H1 (cell line): ENCODE data around the gene SLC37A3. TPM values are rescaled to one million over a fixed set of nuclear protein-coding genes. Genes with fewer than 3 reads are reported as not detected.

ENCODE experiments used
- CTCF ChIA-PET: fragments of 300-600 bp; sonication (Branson Sonifier 250); formaldehyde crosslinking; loops from one replicate; lab custom pipeline; 2021; ENCODE audit not compliant: partially characterized antibody; lab: Charles Lee
- POLR2A ChIA-PET: fragments of 300-600 bp; sonication (Branson Sonifier 250); formaldehyde crosslinking; loops from one replicate; lab custom pipeline; 2021; ENCODE audit warnings: inconsistent platforms; ENCODE audit not compliant: partially characterized antibody; lab: Charles Lee
- DNase-seq, 2 experiments: peaks; one replicate each; pipeline versions ENCODE4 v3.0.0 to v3.0.0-alpha.2; 2010 to 2022; ENCODE audit warnings: low spot score in 2 of 2, low read depth in 1 of 2, mixed read lengths in 1 of 2
- FAIRE-seq: peaks from 2 replicates; lab custom pipeline; 2011; peaks lifted over from hg19 to GRCh38; lab: Jason Lieb, UNC
- H2AFZ ChIP-seq: 2 replicates; pipeline ENCODE4 v1.8.1; 2012; ENCODE audit warnings: low read length, inconsistent platforms
- H2AK5ac ChIP-seq: 2 replicates; pipeline ENCODE4 v1.6.1; 2013; ENCODE audit warnings: low read depth, low read length
- H2BK120ac ChIP-seq: replicated peaks from 2 replicates; pipeline ENCODE3; 2013; ENCODE audit warnings: low read depth, low read length, inconsistent platforms
- H2BK12ac ChIP-seq: 2 replicates; pipeline ENCODE4 v1.6.1; 2013; ENCODE audit warnings: low read depth, low read length
- H2BK15ac ChIP-seq: 2 replicates; pipeline ENCODE4 v1.6.1; 2013; ENCODE audit warnings: low read length
- H2BK20ac ChIP-seq: 2 replicates; pipeline ENCODE4 v1.6.1; 2013; ENCODE audit warnings: low read length
- H2BK5ac ChIP-seq: 2 replicates; pipeline ENCODE4 v1.6.1; 2013; ENCODE audit warnings: low read depth, low read length
- H3K14ac ChIP-seq: 2 replicates; pipeline ENCODE4 v1.6.1; 2013; ENCODE audit warnings: inconsistent platforms; ENCODE audit not compliant: insufficient read length
- H3K18ac ChIP-seq: 2 replicates; pipeline ENCODE4 v1.6.1; 2013; ENCODE audit warnings: low read length; ENCODE audit errors: extremely low read depth
- H3K23ac ChIP-seq: 2 replicates; pipeline ENCODE4 v1.6.1; 2013; ENCODE audit warnings: inconsistent platforms; ENCODE audit not compliant: insufficient read length
- H3K23me2 ChIP-seq: 2 replicates; pipeline ENCODE4 v1.6.1; 2013; ENCODE audit warnings: low read depth, low read length
- H3K27ac ChIP-seq: 2 replicates; pipeline ENCODE4 v1.6.1; 2011; ENCODE audit warnings: low read depth, low read length, inconsistent platforms
- H3K27me3 ChIP-seq, 4 experiments: replicated peaks in 1 of 4; 1 replicate in 1 of 4; 2 replicates in 3 of 4; pipeline versions ENCODE4 v1.6.1 to v1.8.1; 2011 to 2013; ENCODE audit warnings: low read length in 3 of 4, mild to moderate bottlenecking in 3 of 4, inconsistent platforms in 2 of 4, mixed read lengths in 2 of 4, moderate library complexity in 1 of 4; ENCODE audit not compliant: control insufficient read depth in 3 of 4, insufficient read depth in 3 of 4; ENCODE audit errors: extremely low read depth in 1 of 4
- H3K36me3 ChIP-seq, 4 experiments: 2 replicates each; pipeline versions ENCODE4 v1.6.1 to v1.8.1; 2011 to 2013; ENCODE audit warnings: mild to moderate bottlenecking in 4 of 4, low read length in 3 of 4, moderate library complexity in 2 of 4, control low read depth in 1 of 4, inconsistent platforms in 1 of 4; ENCODE audit not compliant: insufficient read depth in 4 of 4, control insufficient read depth in 2 of 4
- H3K4ac ChIP-seq: replicated peaks from 2 replicates; pipeline ENCODE3; 2013; ENCODE audit warnings: low read length, low read depth, mixed read lengths, inconsistent platforms; ENCODE audit not compliant: insufficient read length
- H3K4me1 ChIP-seq, 4 experiments: replicated peaks in 1 of 4; 1 replicate in 1 of 4; 2 replicates in 3 of 4; pipeline versions ENCODE4 v1.6.1 to v1.8.1; 2011 to 2013; ENCODE audit warnings: low read length in 3 of 4, inconsistent platforms in 2 of 4, mixed read lengths in 1 of 4; ENCODE audit not compliant: insufficient read depth in 4 of 4, control insufficient read depth in 3 of 4
- H3K4me2 ChIP-seq, 2 experiments: 2 replicates each; pipeline versions ENCODE4 v1.6.1 to v1.8.1; 2011 to 2013; ENCODE audit warnings: low read depth in 2 of 2, low read length in 2 of 2, control low read depth in 1 of 2, inconsistent platforms in 1 of 2, mild to moderate bottlenecking in 1 of 2; ENCODE audit not compliant: insufficient read depth in 1 of 2
- H3K4me3 ChIP-seq, 4 experiments: fragments of 200-600, 300-600 bp in 1 of 4; sonication (generic), shearing (Covaris generic), sonication (Bioruptor Twin) in 1 of 4; 2 replicates each; pipeline versions ENCODE4 v1.5.1 to v1.8.1; 2011 to 2016; ENCODE audit warnings: low read length in 4 of 4, low read depth in 3 of 4, control low read depth in 2 of 4, inconsistent platforms in 2 of 4, mild to moderate bottlenecking in 2 of 4, mixed read lengths in 1 of 4, moderate library complexity in 1 of 4; ENCODE audit not compliant: insufficient read depth in 2 of 4; ENCODE audit errors: extremely low read depth in 1 of 4
- H3K56ac ChIP-seq: replicated peaks from 2 replicates; pipeline ENCODE3; 2013; ENCODE audit warnings: low read depth, mild to moderate bottlenecking, mixed read lengths, low read length, inconsistent platforms; ENCODE audit not compliant: insufficient read length
- H3K79me1 ChIP-seq: 2 replicates; pipeline ENCODE4 v1.6.1; 2013; ENCODE audit warnings: low read depth, low read length, control low read depth
- H3K79me2 ChIP-seq, 2 experiments: 2 replicates each; pipeline versions ENCODE4 v1.6.1 to v1.8.1; 2012 to 2013; ENCODE audit warnings: low read length in 2 of 2, mild to moderate bottlenecking in 2 of 2, inconsistent platforms in 1 of 2; ENCODE audit not compliant: insufficient read depth in 2 of 2, control insufficient read depth in 1 of 2
- H3K9ac ChIP-seq, 4 experiments: replicated peaks in 1 of 4; 1 replicate in 1 of 4; 2 replicates in 3 of 4; pipeline versions ENCODE4 v1.6.1 to v1.8.1; 2011 to 2013; ENCODE audit warnings: low read depth in 3 of 4, low read length in 3 of 4, control low read depth in 2 of 4, mild to moderate bottlenecking in 2 of 4, moderate library complexity in 2 of 4, inconsistent platforms in 1 of 4; ENCODE audit errors: extremely low read depth in 1 of 4
- H3K9me3 ChIP-seq, 2 experiments: 2 replicates each; pipeline versions ENCODE4 v1.6.1 to v1.8.1; 2012 to 2013; ENCODE audit warnings: mild to moderate bottlenecking in 2 of 2, moderate library complexity in 2 of 2, control low read depth in 1 of 2, inconsistent platforms in 1 of 2, low read depth in 1 of 2, low read length in 1 of 2, mixed read lengths in 1 of 2; ENCODE audit not compliant: insufficient read depth in 2 of 2
- H4K20me1 ChIP-seq, 2 experiments: replicated peaks in 1 of 2; 2 replicates each; pipeline versions ENCODE3 to v1.8.1; 2011 to 2013; ENCODE audit warnings: inconsistent platforms in 2 of 2, low read length in 2 of 2, mild to moderate bottlenecking in 1 of 2; ENCODE audit not compliant: insufficient read depth in 2 of 2, control insufficient read depth in 1 of 2
- H4K5ac ChIP-seq: 2 replicates; pipeline ENCODE4 v1.6.1; 2013; ENCODE audit warnings: low read length, low read depth, mixed read lengths, inconsistent platforms; ENCODE audit not compliant: insufficient read length
- H4K8ac ChIP-seq: 2 replicates; pipeline ENCODE4 v1.8.0; 2013; ENCODE audit warnings: mild to moderate bottlenecking, moderate library complexity, low read length, inconsistent platforms; ENCODE audit not compliant: insufficient read depth; ENCODE audit errors: extremely low read depth
- H4K91ac ChIP-seq: replicated peaks from 2 replicates; pipeline ENCODE3; 2013; ENCODE audit warnings: low read length, mixed read lengths, inconsistent platforms; ENCODE audit not compliant: insufficient read length
- CHD2 ChIP-seq: IDR thresholded peaks from 2 replicates; pipeline ENCODE4 v1.6.1; 2012; ENCODE audit warnings: low read length, improper control_type of control experiment
- CTBP2 ChIP-seq: IDR thresholded peaks from 2 replicates; pipeline ENCODE4 v1.7.0; 2011; ENCODE audit warnings: borderline replicate concordance, mild to moderate bottlenecking, moderate library complexity, mixed read lengths, low read length; ENCODE audit not compliant: insufficient read depth, insufficient read length
- JUN ChIP-seq: IDR thresholded peaks from 2 replicates; pipeline ENCODE4 v1.6.1; 2011; ENCODE audit warnings: low read depth, mild to moderate bottlenecking, improper control_type of control experiment, low read length
- POU5F1 ChIP-seq: IDR thresholded peaks from 2 replicates; pipeline ENCODE4 v1.6.1; 2011; ENCODE audit warnings: low read depth, mild to moderate bottlenecking, low read length, moderate library complexity
- WGBS, 2 experiments: shearing (Covaris generic) in 1 of 2; methylation state at CpG; one replicate each; pipeline versions ENCODE4 v1.1.6 to v1.1.7; 2013 to 2015; ENCODE audit warnings: low lambda C conversion rate in 2 of 2, mixed read lengths in 2 of 2, inconsistent platforms in 1 of 2, low coverage in 1 of 2, missing lambda C conversion rate in 1 of 2; ENCODE audit not compliant: insufficient replicate concordance in 2 of 2, insufficient coverage in 1 of 2, insufficient read length in 1 of 2; ENCODE audit errors: extremely low coverage in 1 of 2, missing lambda C conversion rate in 1 of 2; 5-methylcytosine and 5-hydroxymethylcytosine counted together
- polyA plus RNA-seq, 7 experiments: library from polyadenylated mRNA; depleted of rRNA in 3 of 7; stranded (reverse) in 5 of 7; unstranded in 2 of 7; fragments of >200 nt in 5 of 7; fragments of 200-250 nt in 2 of 7; gene quantifications; 1 replicate in 5 of 7; 2 replicates in 1 of 7; 4 replicates in 1 of 7; pipeline versions ENCODE4 v1.2.1 to v1.2.3, GENCODE V29; 2011 to 2013; ENCODE audit warnings: missing spikeins in 2 of 7, mixed read lengths in 2 of 7
- total RNA-seq: library from RNA; stranded (reverse); fragmentation: NEBNext Ultra II Directional; extraction: Animal tissue kit (Norgen Biotek cat#: 25700); gene quantifications from 2 replicates; pipeline ENCODE4 v1.2.1, GENCODE V29; 2021
- TF ChIP-seq, protein P1 (sequence below): IDR thresholded peaks from 2 replicates; pipeline ENCODE4 v1.6.1; 2011; ENCODE audit warnings: low read length, improper control_type of control experiment
- TF ChIP-seq, protein P2 (sequence below): IDR thresholded peaks from 2 replicates; pipeline ENCODE4 v1.6.1; 2012; ENCODE audit warnings: inconsistent platforms

SLC37A3 gene
- total and polyA plus RNA-seq, 2 of the 8 experiments (the other 6 are each of a cell fraction or from before 2014, with no cell fraction given), result 58.2 to 71.0 TPM

DNA sequence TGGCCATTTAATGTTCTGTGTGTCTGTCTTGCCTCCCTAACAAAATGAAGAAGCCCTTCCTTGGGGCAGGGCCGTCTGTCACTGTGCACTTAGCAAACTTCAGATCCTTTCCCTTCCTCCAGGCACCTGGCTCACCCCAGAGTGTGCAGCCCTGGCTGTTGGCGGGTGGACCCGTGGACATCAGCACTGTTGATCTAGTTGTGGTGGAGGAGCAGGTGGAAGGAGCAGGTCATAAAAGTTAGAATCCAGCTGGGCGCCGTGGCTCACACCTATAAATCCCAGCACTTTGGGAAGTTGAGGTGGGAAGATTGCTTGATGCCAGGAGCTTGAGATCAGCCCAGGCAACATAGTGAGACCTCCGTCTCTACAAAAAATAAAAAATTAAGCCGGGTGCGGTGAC lies 18.2 kb upstream of the SLC37A3 start:
- no peak overlapping the region for H3K4me2 ChIP-seq
- H3K14ac ChIP-seq, result no peak overlapping the region
- H3K4ac ChIP-seq, result no peak overlapping the region
- no peak overlapping the region for H2AK5ac ChIP-seq
- FAIRE-seq (no peak), DNase-seq (no peak)
- H3K9me3 ChIP-seq, result no peaks in the 10 kb centered on the region
- H3K9ac ChIP-seq, result no peak overlapping the region
- no peaks in the 10 kb centered on the region for H3K4me1 ChIP-seq
- ChIA-PET POLR2A (interaction anchor here (0.5 to 1.1 kb wide), 2 partner anchors 137 to 239 kb away, joined by 3 read pairs; no protein-coding TSS in a partner anchor), CTCF (interaction anchor here (1.2 to 1.3 kb wide), 3 partner anchors 27 to 36 kb away, joined by 3 to 5 read pairs (median 3); no protein-coding TSS in a partner anchor)
- H3K23me2 ChIP-seq, result 0 out of 2 replicates have a peak, but pooled peaks cover 1% of the 10 kb centered on the region
- H3K27ac ChIP-seq, result no peak overlapping the region
- no peak overlapping the region for H2BK12ac ChIP-seq
- no peak overlapping the region for H2BK120ac ChIP-seq
- no peak overlapping the region for H3K4me3 ChIP-seq
- H3K79me1 ChIP-seq, result no peaks in the 10 kb centered on the region
- H3K23ac ChIP-seq, result no peak overlapping the region
- peaks cover 0 to 3% (median 0%) of the 10 kb centered on the region in 4 experiments; a peak in 1 of 8 replicates for H3K36me3 ChIP-seq
- H3K56ac ChIP-seq, result no peak overlapping the region
- no peaks in the 10 kb centered on the region for H3K27me3 ChIP-seq
- H4K91ac ChIP-seq, result no peak overlapping the region
- no peak overlapping the region for H4K8ac ChIP-seq
- no peaks in the 10 kb centered on the region for H4K20me1 ChIP-seq
- H4K5ac ChIP-seq, result no peak overlapping the region
- no peak overlapping the region for H2BK20ac ChIP-seq
- H3K18ac ChIP-seq, result no peak overlapping the region
- TF ChIP-seq CHD2 (no peak), JUN (no peak), CTBP2 (no peak), POU5F1 (no peak)
- TF ChIP-seq, protein P1, sequence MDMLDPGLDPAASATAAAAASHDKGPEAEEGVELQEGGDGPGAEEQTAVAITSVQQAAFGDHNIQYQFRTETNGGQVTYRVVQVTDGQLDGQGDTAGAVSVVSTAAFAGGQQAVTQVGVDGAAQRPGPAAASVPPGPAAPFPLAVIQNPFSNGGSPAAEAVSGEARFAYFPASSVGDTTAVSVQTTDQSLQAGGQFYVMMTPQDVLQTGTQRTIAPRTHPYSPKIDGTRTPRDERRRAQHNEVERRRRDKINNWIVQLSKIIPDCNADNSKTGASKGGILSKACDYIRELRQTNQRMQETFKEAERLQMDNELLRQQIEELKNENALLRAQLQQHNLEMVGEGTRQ, result no peak
- TF ChIP-seq, protein P2, sequence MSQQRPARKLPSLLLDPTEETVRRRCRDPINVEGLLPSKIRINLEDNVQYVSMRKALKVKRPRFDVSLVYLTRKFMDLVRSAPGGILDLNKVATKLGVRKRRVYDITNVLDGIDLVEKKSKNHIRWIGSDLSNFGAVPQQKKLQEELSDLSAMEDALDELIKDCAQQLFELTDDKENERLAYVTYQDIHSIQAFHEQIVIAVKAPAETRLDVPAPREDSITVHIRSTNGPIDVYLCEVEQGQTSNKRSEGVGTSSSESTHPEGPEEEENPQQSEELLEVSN, result no peak
- WGBS, 2 experiments, result 93% methylated on average over 8 of the region's 8 CpGs; no CpG with 5 or more reads in 1 of the 2 experiments
- no peak overlapping the region for H2BK5ac ChIP-seq
- no peak overlapping the region for H2BK15ac ChIP-seq
- no peak overlapping the region for H2AFZ ChIP-seq
- no peaks in the 10 kb centered on the region for H3K79me2 ChIP-seq
